GM18951 (cell line): ENCODE data around the gene TP53I11.

ENCODE experiments used
- POLR2A ChIP-seq: IDR thresholded peaks from 4 replicates; pipeline ENCODE4 v1.6.1; 2011; ENCODE audit warnings: mild to moderate bottlenecking; ENCODE audit not compliant: insufficient read length, insufficient read depth; ENCODE audit errors: extremely low read depth
- in situ Hi-C: fragments of 300-500 bp; cut with MboI; formaldehyde crosslinking; loops from one replicate; pipeline ENCODE4 v1.12.0; 2022; ENCODE audit warnings: low sequenced_read_pairs, mixed read lengths, inconsistent platforms; ENCODE audit not compliant: unreplicated experiment

TP53I11 gene

GRCh38 chr11:44987506-44987905, 36.8 kb upstream of the TP53I11 start:
- in situ Hi-C loops: no loop called here
- TF ChIP-seq POLR2A: no peak

- TF ChIP-seq POLR2A: no peak
- in situ Hi-C loops: no loop called here
These were observed 35.6 kb upstream of the TP53I11 start for GRCh38 chr11:44986315-44986714.

GRCh38 chr11:44985721-44986120, 35.0 kb upstream of the TP53I11 start:
- TF ChIP-seq POLR2A: no peak
- in situ Hi-C loops: no loop called here

GRCh38 chr11:44983786-44984185, 33.1 kb upstream of the TP53I11 start:
- in situ Hi-C loops: no loop called here

GRCh38 chr11:44982496-44983062, 31.9 kb upstream of the TP53I11 start:
- in situ Hi-C loops: no loop called here

More at GRCh38 chr11:44983786-44984185, 33.1 kb upstream of the TP53I11 start:
- TF ChIP-seq POLR2A: no peak

GRCh38 chr11:44980533-44981427, 30.1 kb upstream of the TP53I11 start:
- in situ Hi-C loops: no loop called here

More at GRCh38 chr11:44982496-44983062, 31.9 kb upstream of the TP53I11 start:
- TF ChIP-seq POLR2A: no peak

GRCh38 chr11:44979543-44980399, 29.1 kb upstream of the TP53I11 start:
- TF ChIP-seq POLR2A: no peak
- in situ Hi-C loops: no loop called here

More at GRCh38 chr11:44980533-44981427, 30.1 kb upstream of the TP53I11 start:
- no peak for TF ChIP-seq POLR2A

- in situ Hi-C loops: no loop called here
- TF ChIP-seq POLR2A: no peak
These were observed 28.3 kb upstream of the TP53I11 start for GRCh38 chr11:44978961-44979331.

GRCh38 chr11:44978274-44978960, 27.7 kb upstream of the TP53I11 start:
- TF ChIP-seq POLR2A: no peak
- in situ Hi-C loops: no loop called here

- TF ChIP-seq POLR2A: no peak
- in situ Hi-C loops: no loop called here
These were observed 26.9 kb upstream of the TP53I11 start for GRCh38 chr11:44977493-44977984.

- in situ Hi-C loops: no loop called here
- TF ChIP-seq POLR2A: no peak
These were observed 25.9 kb upstream of the TP53I11 start for GRCh38 chr11:44976576-44976975.

GRCh38 chr11:44974402-44975000, 23.8 kb upstream of the TP53I11 start:
- in situ Hi-C loops: no loop called here
- no peak for TF ChIP-seq POLR2A
